Measurements from ENCODE around the gene TOR3A.
"Not testable (repeated sequence)": the region's sequence is repeated elsewhere in the genome, so short reads cannot be mapped to it uniquely, and the experiment has no call there.

TOR3A gene

GRCh38 chr1:179104611-179105250 is 22.9 kb downstream of the TOR3A start:
- no peak for DNase-seq (ENCODE audit: low read depth in 4 of 4, low spot score in 1 of 4)

- no peak for DNase-seq (ENCODE audit: low read depth in 4 of 4, low spot score in 1 of 4)
Observed at GRCh38 chr1:179105393-179105792, 23.5 kb downstream of the TOR3A start.

GRCh38 chr1:179107706-179108629 is 26.1 kb downstream of the TOR3A start:
- no peak for DNase-seq (ENCODE audit: low read depth in 4 of 4, low spot score in 1 of 4)

- DNase-seq (ENCODE audit: low read depth in 4 of 4, low spot score in 1 of 4): no peak
Observed at GRCh38 chr1:179108644-179109043, 26.8 kb downstream of the TOR3A start.

- DNase-seq (ENCODE audit: low read depth in 4 of 4, low spot score in 1 of 4): no peak
Observed at GRCh38 chr1:179115181-179115580, 33.3 kb downstream of the TOR3A start.

GRCh38 chr1:179119513-179119912 is 37.6 kb downstream of the TOR3A start:
- no peak for DNase-seq (ENCODE audit: low read depth in 4 of 4, low spot score in 1 of 4)

GRCh38 chr1:179120736-179121135 is 38.9 kb downstream of the TOR3A start:
- DNase-seq (ENCODE audit: low read depth in 4 of 4, low spot score in 1 of 4): no peak

- DNase-seq (ENCODE audit: low read depth in 4 of 4, low spot score in 1 of 4): peak in 3 of 4 experiments; percentile 5 to 19 (median 17)
Observed at GRCh38 chr1:179121159-179121938, 39.5 kb downstream of the TOR3A start.

- DNase-seq (ENCODE audit: low read depth in 4 of 4, low spot score in 1 of 4): no peak
Observed at GRCh38 chr1:179124873-179125272, 43.0 kb downstream of the TOR3A start.

- DNase-seq (ENCODE audit: low read depth in 4 of 4, low spot score in 1 of 4): no peak
Observed at GRCh38 chr1:179126338-179127060, 44.6 kb downstream of the TOR3A start.

GRCh38 chr1:179127163-179127895 is 45.5 kb downstream of the TOR3A start:
- DNase-seq (ENCODE audit: low read depth in 4 of 4, low spot score in 1 of 4): no peak

GRCh38 chr1:179128520-179128919 is 46.6 kb downstream of the TOR3A start:
- no peak for DNase-seq (ENCODE audit: low read depth in 4 of 4, low spot score in 1 of 4)

- no peak for DNase-seq (ENCODE audit: low read depth in 4 of 4, low spot score in 1 of 4)
Observed at GRCh38 chr1:179129702-179130473, 48.0 kb downstream of the TOR3A start.

- not testable (repeated sequence) for DNase-seq (ENCODE audit: low read depth in 4 of 4, low spot score in 1 of 4)
Observed at GRCh38 chr1:179135168-179135567, 53.3 kb downstream of the TOR3A start.

GRCh38 chr1:179135707-179136106 is 53.8 kb downstream of the TOR3A start:
- not testable (repeated sequence) for DNase-seq (ENCODE audit: low read depth in 4 of 4, low spot score in 1 of 4)

- DNase-seq (ENCODE audit: low read depth in 4 of 4, low spot score in 1 of 4): no peak
Observed at GRCh38 chr1:179137617-179138255, 55.9 kb downstream of the TOR3A start.

GRCh38 chr1:179138755-179139154 is 56.9 kb downstream of the TOR3A start:
- not testable (repeated sequence) for DNase-seq (ENCODE audit: low read depth in 4 of 4, low spot score in 1 of 4)

GRCh38 chr1:179141592-179142251 is 59.9 kb downstream of the TOR3A start:
- DNase-seq (ENCODE audit: low read depth in 4 of 4, low spot score in 1 of 4): no peak
